H9 (cell line): ENCODE data around the gene MYH2. TPM values are rescaled to one million over a fixed set of nuclear protein-coding genes. Genes with fewer than 3 reads are reported as not detected.

Source experiments
- DNase-seq: peaks from one replicate; pipeline ENCODE4 v3.0.0-alpha.2; 2017
- H2AFZ ChIP-seq: one replicate; pipeline ENCODE4 v1.6.1; 2013; ENCODE audit warnings: mild to moderate bottlenecking, low read length, control low read depth, moderate library complexity
- H2AK5ac ChIP-seq: 2 replicates; pipeline ENCODE4 v1.6.1; 2013; ENCODE audit warnings: low read length, control low read depth, mixed read lengths; ENCODE audit not compliant: insufficient read length
- H2BK120ac ChIP-seq: one replicate; pipeline ENCODE4 v1.6.1; 2013; ENCODE audit warnings: low read depth, mild to moderate bottlenecking, low read length, control low read depth, inconsistent platforms; ENCODE audit not compliant: poor library complexity, severe bottlenecking
- H2BK12ac ChIP-seq: 2 replicates; pipeline ENCODE4 v1.6.1; 2013; ENCODE audit warnings: low read length, control low read depth, mixed read lengths, low read depth; ENCODE audit not compliant: insufficient read length
- H2BK15ac ChIP-seq: 2 replicates; pipeline ENCODE4 v1.6.1; 2013; ENCODE audit warnings: low read depth, low read length, control low read depth
- H2BK20ac ChIP-seq: one replicate; pipeline ENCODE4 v1.6.1; 2013; ENCODE audit warnings: low read depth, mild to moderate bottlenecking, low read length, control low read depth, inconsistent platforms; ENCODE audit not compliant: poor library complexity, severe bottlenecking
- H2BK5ac ChIP-seq: 2 replicates; pipeline ENCODE4 v1.6.1; 2013; ENCODE audit warnings: low read length, control low read depth, mixed read lengths; ENCODE audit not compliant: insufficient read length
- H3K14ac ChIP-seq: 2 replicates; pipeline ENCODE4 v1.6.1; 2013; ENCODE audit warnings: low read length, control low read depth; ENCODE audit not compliant: insufficient read depth
- H3K18ac ChIP-seq: 2 replicates; pipeline ENCODE4 v1.6.1; 2013; ENCODE audit warnings: low read depth, mild to moderate bottlenecking, mixed read lengths, low read length, control low read depth; ENCODE audit not compliant: insufficient read length
- H3K23ac ChIP-seq: 2 replicates; pipeline ENCODE4 v1.6.1; 2013; ENCODE audit warnings: low read length, control low read depth, mixed read lengths, low read depth; ENCODE audit not compliant: insufficient read length
- H3K23me2 ChIP-seq: 2 replicates; pipeline ENCODE4 v1.6.1; 2013; ENCODE audit warnings: low read depth, mild to moderate bottlenecking, mixed read lengths, low read length, control low read depth; ENCODE audit not compliant: insufficient read length, poor library complexity, severe bottlenecking
- H3K27ac ChIP-seq: 2 replicates; pipeline ENCODE4 v1.5.1; 2013; ENCODE audit warnings: low read length, control low read depth, mixed read lengths, low read depth; ENCODE audit not compliant: insufficient read length
- H3K27me3 ChIP-seq: 2 replicates; pipeline ENCODE4 v1.6.1; 2013; ENCODE audit warnings: low read length, control low read depth, inconsistent platforms; ENCODE audit not compliant: insufficient read depth
- H3K4ac ChIP-seq: 2 replicates; pipeline ENCODE4 v1.6.1; 2013; ENCODE audit warnings: low read depth, mild to moderate bottlenecking, control low read depth, inconsistent platforms, low read length, moderate library complexity
- H3K4me1 ChIP-seq: 2 replicates; pipeline ENCODE4 v1.6.1; 2013; ENCODE audit warnings: low read length, control low read depth, inconsistent platforms; ENCODE audit not compliant: insufficient read depth
- H3K4me2 ChIP-seq: 2 replicates; pipeline ENCODE4 v1.6.1; 2013; ENCODE audit warnings: low read length, control low read depth, mixed read lengths; ENCODE audit not compliant: insufficient read length, insufficient read depth
- H3K56ac ChIP-seq: 2 replicates; pipeline ENCODE4 v1.6.1; 2013; ENCODE audit warnings: low read depth, mild to moderate bottlenecking, mixed read lengths, low read length, control low read depth; ENCODE audit not compliant: insufficient read length
- H3K79me1 ChIP-seq: 2 replicates; pipeline ENCODE4 v1.6.1; 2013; ENCODE audit warnings: low read depth, mild to moderate bottlenecking, moderate library complexity, low read length, control low read depth, inconsistent platforms; ENCODE audit not compliant: insufficient read depth, poor library complexity, severe bottlenecking
- H3K79me2 ChIP-seq: 2 replicates; pipeline ENCODE4 v1.6.1; 2013; ENCODE audit warnings: low read length, control low read depth, inconsistent platforms; ENCODE audit not compliant: insufficient read depth
- H3K9ac ChIP-seq: 2 replicates; pipeline ENCODE4 v1.6.1; 2013; ENCODE audit warnings: low read length, control low read depth, mixed read lengths; ENCODE audit not compliant: insufficient read length; ENCODE audit errors: extremely low read depth
- H3K9me3 ChIP-seq: one replicate; pipeline ENCODE4 v1.6.1; 2013; ENCODE audit warnings: low read depth, low read length, inconsistent platforms; ENCODE audit not compliant: control insufficient read depth
- H3T11ph ChIP-seq: one replicate; pipeline ENCODE4 v1.6.1; 2013; ENCODE audit warnings: mild to moderate bottlenecking, low read length, control low read depth, inconsistent platforms
- H4K20me1 ChIP-seq: one replicate; pipeline ENCODE4 v1.6.1; 2013; ENCODE audit not compliant: control insufficient read depth, insufficient read length, insufficient read depth
- H4K5ac ChIP-seq: 2 replicates; pipeline ENCODE4 v1.6.1; 2013; ENCODE audit warnings: low read depth, mild to moderate bottlenecking, mixed read lengths, low read length, control low read depth; ENCODE audit not compliant: insufficient read length
- H4K8ac ChIP-seq: replicated peaks from 2 replicates; pipeline ENCODE4 v1.6.1; 2013; ENCODE audit warnings: low read length, control low read depth, mixed read lengths, low read depth; ENCODE audit not compliant: insufficient read length
- H4K91ac ChIP-seq: 2 replicates; pipeline ENCODE4 v1.6.1; 2013; ENCODE audit warnings: low read depth, mild to moderate bottlenecking, moderate library complexity, mixed read lengths, low read length, control low read depth; ENCODE audit not compliant: insufficient read length
- H3K27ac Mint-ChIP-seq, 3 experiments: 2 replicates in 2 of 3; 3 replicates in 1 of 3; pipeline ENCODE4 v1.8.0; 2020 to 2021; ENCODE audit warnings: mixed read lengths in 3 of 3, mild to moderate bottlenecking in 1 of 3, moderate library complexity in 1 of 3
- H3K27me3 Mint-ChIP-seq: 2 replicates; pipeline ENCODE4 v1.8.0; 2021; ENCODE audit warnings: low read depth, mild to moderate bottlenecking, moderate library complexity, mixed read lengths
- H3K36me3 Mint-ChIP-seq, 3 experiments: 2 replicates in 2 of 3; 3 replicates in 1 of 3; pipeline ENCODE4 v1.8.0; 2020 to 2021; ENCODE audit warnings: low read depth in 3 of 3, mixed read lengths in 3 of 3; ENCODE audit not compliant: insufficient read depth in 1 of 3
- H3K4me1 Mint-ChIP-seq, 2 experiments: 2 replicates each; pipeline ENCODE4 v1.8.0; 2020; ENCODE audit warnings: mixed read lengths in 2 of 2
- H3K4me3 Mint-ChIP-seq, 2 experiments: 2 replicates in 1 of 2; 3 replicates in 1 of 2; pipeline ENCODE4 v1.8.0; 2020 to 2021; ENCODE audit warnings: mild to moderate bottlenecking in 2 of 2, mixed read lengths in 2 of 2, moderate library complexity in 1 of 2
- H3K9me3 Mint-ChIP-seq, 2 experiments: 2 replicates in 1 of 2; 3 replicates in 1 of 2; pipeline ENCODE4 v1.8.0; 2020; ENCODE audit warnings: mild to moderate bottlenecking in 2 of 2, mixed read lengths in 2 of 2, moderate library complexity in 1 of 2
- WGBS: extraction: QIAGEN DNeasy Blood & Tissue Kit; methylation state at CpG from one replicate; pipeline ENCODE4 v1.1.7; 2013; ENCODE audit warnings: missing lambda C conversion rate, low lambda C conversion rate, mixed read lengths; ENCODE audit not compliant: insufficient read length; ENCODE audit errors: extremely low coverage; 5-methylcytosine and 5-hydroxymethylcytosine counted together
- total RNA-seq: library from RNA; stranded (reverse); gene quantifications from 2 replicates; pipeline ENCODE4 v1.2.1, GENCODE V29; 2021
- TF ChIP-seq, protein P1 (sequence below): fragments of 200-600 bp; sonication (generic); conservative IDR thresholded peaks from 3 replicates; pipeline ENCODE4 v1.8.0; 2021; ENCODE audit warnings: antibody characterized with exemption, mild to moderate bottlenecking

Gene MYH2
- total RNA-seq, 1 experiment from 2014 or later: 0.68 TPM

DNA sequence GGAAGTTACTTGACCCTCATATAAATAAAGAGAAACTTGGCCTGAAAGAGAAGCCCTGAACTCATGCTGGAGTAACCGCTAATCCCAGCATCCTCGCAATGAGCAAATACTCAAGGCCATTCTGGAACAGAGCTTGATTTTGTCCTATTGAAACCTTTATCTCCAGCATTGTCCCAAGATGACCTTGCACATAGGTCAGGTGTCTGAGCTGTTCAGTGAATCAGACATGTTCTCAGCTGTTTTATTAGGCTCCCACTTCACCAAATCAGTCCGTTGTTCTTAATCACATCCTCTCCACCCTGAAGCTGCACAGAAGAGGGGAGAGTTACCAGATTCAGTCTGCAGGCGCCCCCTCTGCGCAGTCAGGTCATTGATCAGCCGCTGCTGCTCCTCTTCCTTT, 22.0 kb downstream of the MYH2 start:
- H4K5ac ChIP-seq: no peak overlapping the region
- no peak overlapping the region for H3K18ac ChIP-seq
- H3K79me2 ChIP-seq: no peaks in the 10 kb centered on the region
- no peak overlapping the region for H3T11ph ChIP-seq
- no peak overlapping the region for H3K4me2 ChIP-seq
- H2AK5ac ChIP-seq: no peak overlapping the region
- H3K27me3 ChIP-seq: no peaks in the 10 kb centered on the region
- H2AFZ ChIP-seq: no peak overlapping the region
- Mint-ChIP-seq H3K27ac (no peak overlapping the region), H3K9me3 (peaks cover 4 to 5% of the 10 kb centered on the region in 2 experiments; a peak in 3 of 5 replicates), H3K36me3 (peaks cover 0 to 5% (median 2%) of the 10 kb centered on the region in 3 experiments; a peak in 3 of 7 replicates), H3K27me3 (no peaks in the 10 kb centered on the region), H3K4me3 (no peak overlapping the region), H3K4me1 (no peaks in the 10 kb centered on the region)
- H3K56ac ChIP-seq: no peak overlapping the region
- no peak overlapping the region for H4K8ac ChIP-seq
- H4K20me1 ChIP-seq: no peaks in the 10 kb centered on the region
- H3K4ac ChIP-seq: no peak overlapping the region
- H3K23ac ChIP-seq: no peak overlapping the region
- no peak overlapping the region for H2BK15ac ChIP-seq
- H2BK12ac ChIP-seq: no peak overlapping the region
- TF ChIP-seq, protein P1, sequence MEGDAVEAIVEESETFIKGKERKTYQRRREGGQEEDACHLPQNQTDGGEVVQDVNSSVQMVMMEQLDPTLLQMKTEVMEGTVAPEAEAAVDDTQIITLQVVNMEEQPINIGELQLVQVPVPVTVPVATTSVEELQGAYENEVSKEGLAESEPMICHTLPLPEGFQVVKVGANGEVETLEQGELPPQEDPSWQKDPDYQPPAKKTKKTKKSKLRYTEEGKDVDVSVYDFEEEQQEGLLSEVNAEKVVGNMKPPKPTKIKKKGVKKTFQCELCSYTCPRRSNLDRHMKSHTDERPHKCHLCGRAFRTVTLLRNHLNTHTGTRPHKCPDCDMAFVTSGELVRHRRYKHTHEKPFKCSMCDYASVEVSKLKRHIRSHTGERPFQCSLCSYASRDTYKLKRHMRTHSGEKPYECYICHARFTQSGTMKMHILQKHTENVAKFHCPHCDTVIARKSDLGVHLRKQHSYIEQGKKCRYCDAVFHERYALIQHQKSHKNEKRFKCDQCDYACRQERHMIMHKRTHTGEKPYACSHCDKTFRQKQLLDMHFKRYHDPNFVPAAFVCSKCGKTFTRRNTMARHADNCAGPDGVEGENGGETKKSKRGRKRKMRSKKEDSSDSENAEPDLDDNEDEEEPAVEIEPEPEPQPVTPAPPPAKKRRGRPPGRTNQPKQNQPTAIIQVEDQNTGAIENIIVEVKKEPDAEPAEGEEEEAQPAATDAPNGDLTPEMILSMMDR: no peak
- no peak overlapping the region for H3K14ac ChIP-seq
- H2BK5ac ChIP-seq: no peak overlapping the region
- no peaks in the 10 kb centered on the region for H3K23me2 ChIP-seq
- WGBS: no CpG with 5 or more reads among the region's 6 CpGs
- H3K27ac ChIP-seq: no peak overlapping the region
- H2BK120ac ChIP-seq: no peak overlapping the region
- H3K79me1 ChIP-seq: no peaks in the 10 kb centered on the region
- no peak overlapping the region for H3K9ac ChIP-seq
- no peak overlapping the region for H4K91ac ChIP-seq
- H3K9me3 ChIP-seq: no peaks in the 10 kb centered on the region
- H2BK20ac ChIP-seq: no peak overlapping the region
- DNase-seq: no peak
- no peaks in the 10 kb centered on the region for H3K4me1 ChIP-seq
